GM19467 (cell line): ENCODE measurements around the gene CARD18.
"Not testable (repeated sequence)": the region's sequence is repeated elsewhere in the genome, so short reads cannot be mapped to it uniquely, and the experiment has no call there.

ENCODE experiments used
- ATAC-seq: cut with Tn5 transposase; IDR thresholded peaks from one replicate; pipeline ENCODE4 v1.9.1; 2021; ENCODE audit warnings: mild to moderate bottlenecking, moderate library complexity; ENCODE audit not compliant: unreplicated experiment

CARD18 gene

DNA sequence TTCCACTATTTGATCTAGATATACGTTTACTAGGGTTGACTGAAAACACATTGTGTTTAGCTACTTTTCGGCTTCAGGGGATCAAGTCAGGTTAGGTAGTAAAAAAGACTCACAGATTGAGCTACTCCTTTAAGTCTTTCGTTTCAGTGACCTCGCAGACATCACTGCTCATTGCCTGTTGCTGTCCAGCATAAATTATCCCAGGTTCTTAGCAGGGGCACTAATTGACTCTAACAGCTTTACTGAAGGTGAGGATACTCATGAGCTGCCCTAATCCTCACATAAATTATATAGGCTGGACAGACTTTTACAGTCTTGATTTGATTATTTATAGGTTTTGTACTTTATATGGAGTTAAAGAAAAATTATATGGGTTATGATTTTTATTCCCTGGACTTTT lies 3.7 kb downstream of the CARD18 start:
- no peak for ATAC-seq

- no peak for ATAC-seq
Measured at GRCh38 chr11:105132716-105133511, 6.7 kb downstream of the CARD18 start.

GRCh38 chr11:105130189-105130813 lies 9.3 kb downstream of the CARD18 start:
- no peak for ATAC-seq

DNA sequence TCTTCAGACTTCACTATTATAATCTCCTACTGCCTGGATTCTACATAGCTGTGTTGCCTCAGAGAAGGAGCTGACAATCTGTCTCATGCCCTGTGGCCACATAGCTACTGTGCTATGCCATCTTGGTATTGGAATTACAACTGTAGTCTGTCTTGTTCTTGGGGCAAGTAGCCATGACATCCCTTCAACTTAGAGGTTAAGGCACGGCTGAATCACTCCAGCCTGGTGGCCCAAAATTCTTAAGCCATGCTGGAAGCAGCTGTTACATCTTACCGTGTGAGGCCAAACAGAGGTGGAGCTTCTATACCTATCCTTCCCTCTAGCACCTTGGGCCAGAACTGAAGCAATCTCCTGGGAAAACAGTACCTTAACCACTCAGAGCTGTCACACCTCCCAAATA lies 14.8 kb downstream of the CARD18 start:
- no peak for ATAC-seq

DNA sequence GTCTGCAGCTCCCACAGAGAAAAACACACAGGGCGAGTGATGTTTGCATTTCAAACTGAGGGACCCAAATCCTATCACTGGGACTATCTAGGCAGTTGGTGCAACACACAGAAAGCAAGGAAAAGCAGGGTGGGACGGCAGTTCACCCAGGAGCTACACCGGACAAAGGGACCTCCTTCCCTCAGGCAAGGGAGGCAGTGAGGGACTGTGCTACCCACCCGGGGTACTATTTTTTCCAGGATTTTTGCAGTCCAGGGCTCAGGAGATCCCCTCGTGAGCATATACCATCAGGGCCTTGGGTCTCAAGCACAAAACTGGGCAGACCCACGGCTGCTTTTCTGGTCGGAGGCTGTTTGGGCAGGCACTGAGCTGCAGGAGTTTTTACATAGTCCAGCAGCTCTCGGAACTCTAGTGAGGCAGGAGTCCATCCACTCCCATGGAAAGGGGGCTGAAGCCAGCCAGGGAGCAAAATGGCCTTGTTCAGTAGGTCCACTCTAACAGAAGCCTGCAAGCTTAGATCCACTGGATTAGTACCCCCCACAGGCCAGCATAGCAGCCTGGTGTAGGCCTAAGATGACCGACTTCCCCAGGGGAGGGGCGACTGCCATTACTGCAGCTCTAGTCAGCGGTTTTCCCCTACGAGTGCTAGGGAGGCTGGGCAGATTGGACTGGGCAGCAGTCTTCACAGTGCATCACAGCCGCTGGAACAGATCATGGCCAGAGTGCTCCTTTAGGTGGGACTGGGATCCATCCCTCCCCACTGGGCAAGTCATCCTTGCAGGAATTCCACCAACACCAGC lies 28.2 kb downstream of the CARD18 start:
- ATAC-seq: no peak

- ATAC-seq: no peak
Measured at GRCh38 chr11:105110688-105111030, 28.9 kb downstream of the CARD18 start.

DNA sequence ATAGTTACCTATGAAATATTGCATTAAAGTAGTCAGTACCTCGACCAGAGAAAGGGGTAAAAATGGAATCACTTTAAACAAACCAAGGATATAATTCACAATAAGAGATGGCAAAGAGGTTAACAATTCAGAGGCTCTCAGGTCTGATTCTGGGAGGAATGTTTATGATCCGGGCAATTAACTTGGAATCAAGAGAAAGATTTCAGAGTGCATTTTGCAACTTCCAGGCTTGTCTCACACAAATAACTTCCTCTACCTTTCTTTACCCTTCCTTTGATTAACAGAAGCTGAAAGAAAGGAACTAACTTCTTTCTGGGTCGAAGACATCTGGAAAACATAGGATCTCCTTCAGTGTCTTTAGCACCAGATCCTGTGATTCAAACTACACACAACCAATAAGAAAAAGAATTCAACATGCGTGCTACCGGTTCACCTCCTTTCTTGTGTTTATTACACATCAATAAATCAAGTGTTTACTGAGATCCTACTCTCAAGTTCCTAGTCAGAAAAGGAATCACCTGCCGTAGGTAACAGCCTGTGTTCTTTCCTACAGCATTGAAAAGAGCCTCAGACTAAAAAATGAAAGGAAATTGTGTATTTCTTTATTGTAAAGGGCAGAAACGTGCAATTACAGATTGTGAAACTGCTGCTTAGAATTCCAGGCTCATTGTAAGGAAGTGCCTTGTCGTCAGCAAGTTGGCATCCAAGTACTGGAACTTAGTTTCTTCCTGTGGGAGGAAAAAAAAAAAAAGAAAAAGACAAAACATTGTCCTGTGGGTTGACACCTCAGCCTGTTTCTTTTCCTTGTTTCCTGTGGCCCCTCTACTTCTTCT lies 29.5 kb downstream of the CARD18 start:
- no peak for ATAC-seq

DNA sequence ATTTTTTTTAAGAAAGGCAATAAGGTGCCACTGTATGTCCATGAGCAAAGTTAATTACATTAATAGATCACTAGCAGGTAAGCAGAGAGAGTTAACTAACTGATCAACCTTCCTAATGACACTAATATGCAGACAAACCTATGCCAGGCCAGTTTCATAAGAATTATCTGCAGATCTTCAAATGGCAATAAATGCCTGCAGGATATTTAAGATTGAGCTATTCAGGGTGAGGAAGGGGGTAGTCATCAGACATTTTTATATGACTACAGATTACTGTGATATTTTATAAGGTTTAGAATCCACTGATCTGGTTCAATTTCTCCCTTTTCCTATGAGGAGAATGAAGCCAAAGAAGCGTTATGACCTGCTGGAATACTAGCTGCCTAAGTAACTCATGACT lies 30.2 kb downstream of the CARD18 start:
- no peak for ATAC-seq

- ATAC-seq: no peak
Measured at GRCh38 chr11:105108247-105108646, 31.3 kb downstream of the CARD18 start.

- ATAC-seq: not testable (repeated sequence)
Measured at GRCh38 chr11:105107226-105107825, 32.2 kb downstream of the CARD18 start.

DNA sequence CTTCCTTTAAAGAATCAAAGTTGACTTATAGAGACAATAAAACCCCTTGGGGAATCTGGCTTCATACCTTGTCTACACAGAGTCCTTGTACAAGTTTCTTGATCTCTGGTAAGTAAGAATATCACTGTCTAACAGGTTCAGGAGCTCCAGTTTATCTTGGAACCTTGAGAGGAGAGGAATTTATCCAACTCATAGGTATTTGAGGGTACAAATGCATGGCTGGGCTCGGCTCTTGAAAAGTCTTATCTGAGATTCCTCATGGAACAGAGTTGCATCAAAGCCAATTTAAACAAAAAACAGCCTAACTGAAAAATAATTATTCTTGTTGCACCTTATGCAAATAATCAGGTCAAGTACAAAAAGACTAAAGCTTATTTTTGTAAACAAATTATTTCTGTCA lies 33.4 kb downstream of the CARD18 start:
- ATAC-seq: no peak

- ATAC-seq: no peak
Measured at GRCh38 chr11:105104292-105104691, 35.3 kb downstream of the CARD18 start.

GRCh38 chr11:105103336-105103735 lies 36.2 kb downstream of the CARD18 start:
- ATAC-seq: no peak

- not testable (repeated sequence) for ATAC-seq
Measured at GRCh38 chr11:105102079-105102581, 37.4 kb downstream of the CARD18 start.

DNA sequence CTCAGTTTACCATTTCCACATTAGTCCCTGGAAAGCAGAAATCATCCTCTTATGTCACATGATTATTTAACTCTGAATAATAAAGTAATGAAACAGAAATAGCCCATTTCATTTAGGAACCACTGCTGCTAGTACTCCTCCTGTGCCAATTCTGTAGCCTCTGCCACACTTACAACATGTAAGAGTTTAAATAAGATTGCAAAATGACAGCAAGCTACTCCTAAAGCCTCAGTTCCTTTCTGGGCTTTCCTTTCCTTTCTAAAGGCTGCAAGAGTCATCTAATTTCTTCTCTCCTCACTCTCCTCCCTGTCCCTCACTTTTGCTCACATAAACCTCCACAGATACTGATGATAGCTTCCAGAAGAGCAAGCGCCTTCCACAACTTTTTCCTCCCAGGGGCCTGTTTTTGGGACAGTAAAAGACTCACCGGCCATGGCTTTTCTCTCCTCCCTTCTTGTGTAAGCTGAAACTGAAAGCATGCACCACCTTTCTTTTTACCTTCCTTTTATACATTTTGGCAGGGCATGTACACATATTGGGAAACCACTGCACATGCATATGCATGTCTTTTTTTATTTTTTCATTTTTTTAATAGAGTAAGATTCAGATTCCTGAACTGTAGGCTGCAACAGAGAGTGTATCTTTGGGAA lies 38.5 kb downstream of the CARD18 start:
- ATAC-seq: no peak

DNA sequence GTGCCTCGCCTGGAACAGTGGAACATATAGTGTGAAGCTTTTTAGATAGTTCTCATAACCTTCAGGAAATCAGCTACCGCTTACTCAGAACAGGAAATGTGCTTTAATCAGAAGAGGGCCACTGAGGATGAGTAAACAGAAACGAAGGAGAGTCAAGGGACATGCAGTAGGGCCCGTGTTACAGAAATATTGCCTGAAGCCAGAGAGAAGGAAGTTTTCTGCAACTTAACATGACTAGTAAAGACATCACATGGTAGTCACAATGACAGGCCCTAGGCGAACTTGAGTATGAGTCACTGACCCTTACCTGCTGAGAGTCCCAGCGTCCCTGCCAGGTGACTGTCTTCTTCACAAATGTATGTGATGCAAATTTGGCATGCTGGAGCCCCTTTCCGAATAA lies 39.4 kb downstream of the CARD18 start:
- ATAC-seq: no peak

- ATAC-seq: not testable (repeated sequence)
Measured at GRCh38 chr11:105099594-105099993, 40.0 kb downstream of the CARD18 start.

DNA sequence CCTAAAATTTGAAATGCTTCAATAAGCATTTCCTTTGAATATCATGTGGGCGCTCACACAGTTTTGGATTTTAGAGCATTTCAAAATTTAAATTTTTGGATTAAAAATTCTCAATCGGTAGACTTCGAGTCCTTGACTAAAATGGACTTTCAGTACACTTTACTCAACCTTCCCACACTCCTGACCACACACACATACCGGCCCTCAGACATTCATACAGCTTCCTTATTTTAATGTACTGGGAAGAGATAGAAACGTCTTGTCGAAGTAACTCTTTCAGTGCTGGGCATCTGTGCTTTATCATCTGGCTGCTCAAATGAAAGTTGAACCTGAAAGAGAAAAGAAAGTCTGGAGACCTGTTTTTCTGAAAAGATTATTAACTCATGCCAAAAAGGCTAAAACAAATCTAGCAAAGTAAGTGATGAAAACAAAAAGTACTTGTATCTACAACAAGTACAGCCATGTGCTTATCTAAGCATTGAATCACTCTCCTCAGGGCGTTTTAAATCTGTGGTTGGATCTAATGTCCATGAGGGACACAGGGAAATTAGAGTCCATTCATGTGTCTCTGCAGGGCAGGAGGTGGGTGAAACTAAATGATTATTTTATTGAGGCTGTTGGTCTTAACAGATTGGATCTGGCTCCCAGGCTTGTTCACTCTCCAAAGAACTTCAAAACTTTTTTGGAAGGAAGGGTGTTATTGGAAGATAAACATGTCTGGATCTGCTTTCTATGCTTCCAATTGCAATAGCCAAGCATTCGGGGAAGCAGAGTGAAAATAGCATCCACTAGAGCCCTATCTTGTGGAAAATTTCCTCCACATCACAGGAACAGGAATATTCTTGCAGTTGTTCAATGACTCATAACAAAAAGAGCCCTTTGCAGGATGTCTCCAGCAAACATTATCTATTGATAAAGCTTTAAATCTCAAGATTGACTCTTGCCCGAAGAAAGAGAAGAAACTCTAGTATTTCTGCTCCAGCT lies 47.0 kb downstream of the CARD18 start:
- no peak for ATAC-seq
